ENCODE measurements around the gene ZNF467.

ZNF467 gene

GRCh38 chr7:149783386-149784250 lies 10.2 kb upstream of the ZNF467 start:
- TF ChIP-seq CTCF (IDR thresholded peaks at IDR 0.05) (peak; percentile 20; the same call in 1 of the 2 replicates), ZFX (IDR thresholded peaks at IDR 0.05; ENCODE audit: borderline replicate concordance) (no peak)
- no peak overlapping the region for H3K27ac ChIP-seq

- TF ChIP-seq ZFX (IDR thresholded peaks at IDR 0.05; ENCODE audit: borderline replicate concordance): no peak
- TF ChIP-seq CTCF (IDR thresholded peaks at IDR 0.05): no peak
Observed at GRCh38 chr7:149782682-149783345, 9.4 kb upstream of the ZNF467 start.

GRCh38 chr7:149781921-149782320 lies 8.5 kb upstream of the ZNF467 start:
- no peak for TF ChIP-seq ZFX (IDR thresholded peaks at IDR 0.05; ENCODE audit: borderline replicate concordance)
- TF ChIP-seq CTCF (IDR thresholded peaks at IDR 0.05): no peak
- H3K27ac ChIP-seq: no peak overlapping the region

More at GRCh38 chr7:149782682-149783345, 9.4 kb upstream of the ZNF467 start:
- H3K27ac ChIP-seq: no peak overlapping the region

- TF ChIP-seq CTCF (IDR thresholded peaks at IDR 0.05) (no peak), ZFX (IDR thresholded peaks at IDR 0.05; ENCODE audit: borderline replicate concordance) (no peak)
- H3K27ac ChIP-seq: no peak overlapping the region
Observed at GRCh38 chr7:149780636-149781419, 7.4 kb upstream of the ZNF467 start.

- TF ChIP-seq ZFX (IDR thresholded peaks at IDR 0.05; ENCODE audit: borderline replicate concordance) (no peak), CTCF (IDR thresholded peaks at IDR 0.05) (no peak)
- H3K27ac ChIP-seq: no peak overlapping the region
Observed at GRCh38 chr7:149780056-149780455, 6.7 kb upstream of the ZNF467 start.

- H3K27ac ChIP-seq: no peak overlapping the region
- TF ChIP-seq CTCF (IDR thresholded peaks at IDR 0.05) (no peak), ZFX (IDR thresholded peaks at IDR 0.05; ENCODE audit: borderline replicate concordance) (no peak)
Observed at GRCh38 chr7:149779502-149779805, 6.1 kb upstream of the ZNF467 start.

Data from 22Rv1 (cell line).